ENCODE data around the gene DRAM1.

DNA sequence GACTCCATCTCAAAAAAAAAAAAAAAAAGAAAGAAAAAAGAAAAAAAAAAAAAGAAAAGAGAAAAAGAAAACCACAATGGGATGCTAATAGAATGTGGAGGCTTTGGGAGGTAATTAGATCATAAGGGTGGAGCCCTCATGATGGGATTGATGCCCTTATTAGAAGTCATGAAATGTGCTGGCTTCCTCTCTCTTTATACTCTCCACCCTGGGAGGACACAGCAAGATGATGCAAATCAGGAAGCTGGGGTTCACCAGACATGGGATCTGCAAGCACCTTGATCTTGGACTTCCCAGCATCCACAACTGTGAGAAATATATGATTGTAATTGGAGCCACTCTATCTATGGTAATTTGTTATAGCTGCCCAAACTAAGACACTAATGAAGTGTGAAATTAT, 13.4 kb upstream of the DRAM1 start:
- TF ChIP-seq ZNF621 (tag by site-specific recombination; IDR thresholded peaks at IDR 0.05) (no peak), ZNF324 (tag by site-specific recombination; IDR thresholded peaks at IDR 0.05) (no peak), SETDB1 (IDR thresholded peaks at IDR 0.05; ENCODE audit: insufficient read length, low read length) (no peak), HOXA7 (CRISPR knock-in tag; IDR thresholded peaks at IDR 0.05; ENCODE audit: borderline replicate concordance) (no peak), ZEB2 (tag by site-specific recombination; IDR thresholded peaks at IDR 0.05) (no peak), KLF9 (tag by site-specific recombination; IDR thresholded peaks at IDR 0.05; ENCODE audit: low read depth) (no peak), ZNF433 (tag by site-specific recombination; IDR thresholded peaks at IDR 0.05; ENCODE audit: low read depth) (no peak), ZNF830 (tag by site-specific recombination; IDR thresholded peaks at IDR 0.05; ENCODE audit: low read depth) (no peak), ZNF140 (tag by site-specific recombination; IDR thresholded peaks at IDR 0.05) (no peak), ZNF132 (tag by site-specific recombination; IDR thresholded peaks at IDR 0.05; ENCODE audit: borderline replicate concordance) (no peak)
- TF ChIP-seq, protein P1, sequence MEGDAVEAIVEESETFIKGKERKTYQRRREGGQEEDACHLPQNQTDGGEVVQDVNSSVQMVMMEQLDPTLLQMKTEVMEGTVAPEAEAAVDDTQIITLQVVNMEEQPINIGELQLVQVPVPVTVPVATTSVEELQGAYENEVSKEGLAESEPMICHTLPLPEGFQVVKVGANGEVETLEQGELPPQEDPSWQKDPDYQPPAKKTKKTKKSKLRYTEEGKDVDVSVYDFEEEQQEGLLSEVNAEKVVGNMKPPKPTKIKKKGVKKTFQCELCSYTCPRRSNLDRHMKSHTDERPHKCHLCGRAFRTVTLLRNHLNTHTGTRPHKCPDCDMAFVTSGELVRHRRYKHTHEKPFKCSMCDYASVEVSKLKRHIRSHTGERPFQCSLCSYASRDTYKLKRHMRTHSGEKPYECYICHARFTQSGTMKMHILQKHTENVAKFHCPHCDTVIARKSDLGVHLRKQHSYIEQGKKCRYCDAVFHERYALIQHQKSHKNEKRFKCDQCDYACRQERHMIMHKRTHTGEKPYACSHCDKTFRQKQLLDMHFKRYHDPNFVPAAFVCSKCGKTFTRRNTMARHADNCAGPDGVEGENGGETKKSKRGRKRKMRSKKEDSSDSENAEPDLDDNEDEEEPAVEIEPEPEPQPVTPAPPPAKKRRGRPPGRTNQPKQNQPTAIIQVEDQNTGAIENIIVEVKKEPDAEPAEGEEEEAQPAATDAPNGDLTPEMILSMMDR (tag by site-specific recombination; IDR thresholded peaks at IDR 0.05), result no peak
- TF ChIP-seq, protein P2, sequence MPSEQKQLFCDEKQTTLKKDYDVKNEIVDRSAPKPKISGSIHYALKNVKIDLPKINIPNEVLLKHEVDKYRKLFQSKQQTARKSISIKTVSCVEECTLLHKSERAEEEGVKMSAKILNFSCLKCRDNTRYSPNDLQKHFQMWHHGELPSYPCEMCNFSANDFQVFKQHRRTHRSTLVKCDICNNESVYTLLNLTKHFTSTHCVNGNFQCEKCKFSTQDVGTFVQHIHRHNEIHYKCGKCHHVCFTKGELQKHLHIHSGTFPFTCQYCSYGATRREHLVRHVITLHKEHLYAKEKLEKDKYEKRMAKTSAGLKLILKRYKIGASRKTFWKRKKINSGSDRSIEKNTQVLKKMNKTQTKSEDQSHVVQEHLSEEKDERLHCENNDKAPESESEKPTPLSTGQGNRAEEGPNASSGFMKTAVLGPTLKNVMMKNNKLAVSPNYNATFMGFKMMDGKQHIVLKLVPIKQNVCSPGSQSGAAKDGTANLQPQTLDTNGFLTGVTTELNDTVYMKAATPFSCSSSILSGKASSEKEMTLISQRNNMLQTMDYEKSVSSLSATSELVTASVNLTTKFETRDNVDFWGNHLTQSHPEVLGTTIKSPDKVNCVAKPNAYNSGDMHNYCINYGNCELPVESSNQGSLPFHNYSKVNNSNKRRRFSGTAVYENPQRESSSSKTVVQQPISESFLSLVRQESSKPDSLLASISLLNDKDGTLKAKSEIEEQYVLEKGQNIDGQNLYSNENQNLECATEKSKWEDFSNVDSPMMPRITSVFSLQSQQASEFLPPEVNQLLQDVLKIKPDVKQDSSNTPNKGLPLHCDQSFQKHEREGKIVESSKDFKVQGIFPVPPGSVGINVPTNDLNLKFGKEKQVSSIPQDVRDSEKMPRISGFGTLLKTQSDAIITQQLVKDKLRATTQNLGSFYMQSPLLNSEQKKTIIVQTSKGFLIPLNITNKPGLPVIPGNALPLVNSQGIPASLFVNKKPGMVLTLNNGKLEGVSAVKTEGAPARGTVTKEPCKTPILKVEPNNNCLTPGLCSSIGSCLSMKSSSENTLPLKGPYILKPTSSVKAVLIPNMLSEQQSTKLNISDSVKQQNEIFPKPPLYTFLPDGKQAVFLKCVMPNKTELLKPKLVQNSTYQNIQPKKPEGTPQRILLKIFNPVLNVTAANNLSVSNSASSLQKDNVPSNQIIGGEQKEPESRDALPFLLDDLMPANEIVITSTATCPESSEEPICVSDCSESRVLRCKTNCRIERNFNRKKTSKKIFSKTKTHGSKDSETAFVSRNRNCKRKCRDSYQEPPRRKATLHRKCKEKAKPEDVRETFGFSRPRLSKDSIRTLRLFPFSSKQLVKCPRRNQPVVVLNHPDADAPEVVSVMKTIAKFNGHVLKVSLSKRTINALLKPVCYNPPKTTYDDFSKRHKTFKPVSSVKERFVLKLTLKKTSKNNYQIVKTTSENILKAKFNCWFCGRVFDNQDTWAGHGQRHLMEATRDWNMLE (tag by site-specific recombination; conservative IDR thresholded peaks at IDR 0.05; ENCODE audit: low read depth), result no peak
- TF ChIP-seq, protein P3, sequence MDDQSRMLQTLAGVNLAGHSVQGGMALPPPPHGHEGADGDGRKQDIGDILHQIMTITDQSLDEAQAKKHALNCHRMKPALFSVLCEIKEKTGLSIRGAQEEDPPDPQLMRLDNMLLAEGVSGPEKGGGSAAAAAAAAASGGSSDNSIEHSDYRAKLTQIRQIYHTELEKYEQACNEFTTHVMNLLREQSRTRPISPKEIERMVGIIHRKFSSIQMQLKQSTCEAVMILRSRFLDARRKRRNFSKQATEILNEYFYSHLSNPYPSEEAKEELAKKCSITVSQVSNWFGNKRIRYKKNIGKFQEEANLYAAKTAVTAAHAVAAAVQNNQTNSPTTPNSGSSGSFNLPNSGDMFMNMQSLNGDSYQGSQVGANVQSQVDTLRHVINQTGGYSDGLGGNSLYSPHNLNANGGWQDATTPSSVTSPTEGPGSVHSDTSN (CRISPR knock-in tag; IDR thresholded peaks at IDR 0.05), result no peak

Data from HEK293 (cell line).